OCI-LY1 (cell line): ENCODE measurements around the gene FBXO9.

Experiments used
- H2AFZ ChIP-seq: fragments of 200-600 bp; sonication (generic), shearing (Covaris generic); 2 replicates; pipeline ENCODE4 v1.6.0; 2014; ENCODE audit warnings: antibody characterized with exemption, mild to moderate bottlenecking, low read length
- H3F3A ChIP-seq: fragments of 200-600 bp; sonication (generic), shearing (Covaris generic); 2 replicates; pipeline ENCODE4 v1.6.0; 2014; ENCODE audit warnings: mild to moderate bottlenecking, antibody characterized with exemption, low read length, moderate library complexity; ENCODE audit not compliant: insufficient read depth
- H3K27ac ChIP-seq: fragments of 200-600 bp; sonication (generic); 2 replicates; pipeline ENCODE4 v1.5.1; 2014; ENCODE audit warnings: low read length, mixed run types, mild to moderate bottlenecking, low read depth; ENCODE audit not compliant: poor library complexity, severe bottlenecking
- H3K27me3 ChIP-seq: fragments of 200-600 bp; sonication (generic); 2 replicates; pipeline ENCODE4 v1.6.0; 2014; ENCODE audit warnings: antibody characterized with exemption, mild to moderate bottlenecking, low read length, moderate library complexity; ENCODE audit not compliant: insufficient read depth
- H3K36me3 ChIP-seq: fragments of 200-600 bp; sonication (generic); 2 replicates; pipeline ENCODE4 v1.6.1; 2014; ENCODE audit warnings: mild to moderate bottlenecking, antibody characterized with exemption, low read length, moderate library complexity, mixed read lengths; ENCODE audit not compliant: insufficient read depth
- H3K4me1 ChIP-seq: fragments of 200-600 bp; sonication (generic); 2 replicates; pipeline ENCODE4 v1.5.1; 2014; ENCODE audit warnings: mild to moderate bottlenecking, low read length, moderate library complexity; ENCODE audit not compliant: insufficient read depth, severe bottlenecking
- H3K4me2 ChIP-seq: fragments of 200-600 bp; sonication (generic), shearing (Covaris generic); 2 replicates; pipeline ENCODE4 v1.6.1; 2014; ENCODE audit warnings: low read length
- H3K4me3 ChIP-seq: fragments of 200-600 bp; sonication (generic); 2 replicates; pipeline ENCODE4 v1.5.1; 2014; ENCODE audit warnings: low read length, low read depth, mild to moderate bottlenecking, mixed read lengths; ENCODE audit not compliant: poor library complexity, severe bottlenecking
- H3K79me2 ChIP-seq: fragments of 200-600 bp; shearing (Covaris generic); 2 replicates; pipeline ENCODE4 v1.6.1; 2016; ENCODE audit warnings: mixed run types, low read length, mixed read lengths; ENCODE audit not compliant: insufficient read depth
- H3K9ac ChIP-seq: fragments of 200-600 bp; sonication (generic), shearing (Covaris generic); 2 replicates; pipeline ENCODE4 v1.6.1; 2014; ENCODE audit warnings: mild to moderate bottlenecking, low read length, mixed read lengths
- H3K9me2 ChIP-seq: fragments of 200-600 bp; sonication (generic), shearing (Covaris generic); 2 replicates; pipeline ENCODE4 v1.6.1; 2014; ENCODE audit warnings: low read depth, mild to moderate bottlenecking, low read length, mixed read lengths
- H3K9me3 ChIP-seq: fragments of 200-600 bp; shearing (Covaris generic); 2 replicates; pipeline ENCODE4 v1.6.1; 2014; ENCODE audit warnings: low read length, mixed read lengths
- H4K20me1 ChIP-seq: fragments of 200-600 bp; sonication (generic), shearing (Covaris generic); 2 replicates; pipeline ENCODE4 v1.6.0; 2016; ENCODE audit warnings: mild to moderate bottlenecking, low read length; ENCODE audit not compliant: insufficient read depth
- EZH2 ChIP-seq: fragments of 200-600 bp; sonication (generic), shearing (Covaris generic); IDR thresholded peaks from 2 replicates; pipeline ENCODE4 v1.8.0; 2017; ENCODE audit warnings: borderline replicate concordance, mixed run types, mild to moderate bottlenecking, antibody characterized with exemption, low read length, moderate library complexity, mixed read lengths
- TF ChIP-seq, protein P1 (sequence below): fragments of 200-600 bp; sonication (generic), shearing (Covaris generic); IDR thresholded peaks from 2 replicates; pipeline ENCODE4 v1.5.1; 2017; ENCODE audit warnings: mild to moderate bottlenecking, antibody characterized with exemption, low read length, moderate library complexity, mixed read lengths

The FBXO9 gene

DNA sequence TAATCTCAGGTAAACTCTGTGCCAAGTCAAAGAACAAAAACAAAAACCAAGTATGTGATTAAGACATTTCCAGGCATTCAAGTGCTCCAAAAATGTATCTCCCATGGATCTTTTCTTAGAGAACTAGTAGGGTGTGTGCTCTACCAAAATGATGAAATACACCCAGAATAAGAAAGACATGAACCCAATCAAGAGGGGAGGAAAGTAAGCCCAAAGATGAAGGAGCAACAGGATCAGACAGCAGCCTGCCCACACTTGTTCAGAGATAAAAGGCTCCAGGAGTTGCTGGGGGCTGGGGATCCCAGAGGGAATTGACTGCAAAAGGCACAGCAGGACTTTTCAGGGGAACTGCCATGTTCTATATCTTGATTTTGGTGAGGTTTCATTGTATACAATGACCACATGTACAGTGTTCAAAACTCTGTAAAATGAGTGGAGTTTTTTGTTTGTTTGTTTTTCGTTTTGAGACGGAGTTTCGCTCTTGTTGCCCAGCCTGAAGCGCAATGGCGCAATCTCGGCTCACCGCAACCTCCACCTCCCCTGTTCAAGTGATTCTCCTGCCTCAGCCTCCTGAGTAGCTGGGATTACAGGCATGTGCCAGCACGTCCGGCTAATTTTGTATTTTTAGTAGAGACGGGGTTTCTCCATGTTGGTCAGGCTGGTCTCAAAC is 59.1 kb downstream of the FBXO9 start:
- Histone ChIP-seq H3K9me3 (no peaks in the 10 kb centered on the region), H3K4me3 (no peak overlapping the region), H3K4me1 (no peaks in the 10 kb centered on the region), H4K20me1 (no peaks in the 10 kb centered on the region), H3K4me2 (no peak overlapping the region), H3K36me3 (no peaks in the 10 kb centered on the region), H3K79me2 (no peaks in the 10 kb centered on the region), H3F3A (no peaks in the 10 kb centered on the region), H3K9me2 (no peaks in the 10 kb centered on the region), H2AFZ (no peak overlapping the region), H3K27me3 (no peaks in the 10 kb centered on the region), H3K9ac (no peak overlapping the region), H3K27ac (no peak overlapping the region)
- TF ChIP-seq EZH2 = no peak
- TF ChIP-seq, protein P1, sequence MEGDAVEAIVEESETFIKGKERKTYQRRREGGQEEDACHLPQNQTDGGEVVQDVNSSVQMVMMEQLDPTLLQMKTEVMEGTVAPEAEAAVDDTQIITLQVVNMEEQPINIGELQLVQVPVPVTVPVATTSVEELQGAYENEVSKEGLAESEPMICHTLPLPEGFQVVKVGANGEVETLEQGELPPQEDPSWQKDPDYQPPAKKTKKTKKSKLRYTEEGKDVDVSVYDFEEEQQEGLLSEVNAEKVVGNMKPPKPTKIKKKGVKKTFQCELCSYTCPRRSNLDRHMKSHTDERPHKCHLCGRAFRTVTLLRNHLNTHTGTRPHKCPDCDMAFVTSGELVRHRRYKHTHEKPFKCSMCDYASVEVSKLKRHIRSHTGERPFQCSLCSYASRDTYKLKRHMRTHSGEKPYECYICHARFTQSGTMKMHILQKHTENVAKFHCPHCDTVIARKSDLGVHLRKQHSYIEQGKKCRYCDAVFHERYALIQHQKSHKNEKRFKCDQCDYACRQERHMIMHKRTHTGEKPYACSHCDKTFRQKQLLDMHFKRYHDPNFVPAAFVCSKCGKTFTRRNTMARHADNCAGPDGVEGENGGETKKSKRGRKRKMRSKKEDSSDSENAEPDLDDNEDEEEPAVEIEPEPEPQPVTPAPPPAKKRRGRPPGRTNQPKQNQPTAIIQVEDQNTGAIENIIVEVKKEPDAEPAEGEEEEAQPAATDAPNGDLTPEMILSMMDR = no peak

DNA sequence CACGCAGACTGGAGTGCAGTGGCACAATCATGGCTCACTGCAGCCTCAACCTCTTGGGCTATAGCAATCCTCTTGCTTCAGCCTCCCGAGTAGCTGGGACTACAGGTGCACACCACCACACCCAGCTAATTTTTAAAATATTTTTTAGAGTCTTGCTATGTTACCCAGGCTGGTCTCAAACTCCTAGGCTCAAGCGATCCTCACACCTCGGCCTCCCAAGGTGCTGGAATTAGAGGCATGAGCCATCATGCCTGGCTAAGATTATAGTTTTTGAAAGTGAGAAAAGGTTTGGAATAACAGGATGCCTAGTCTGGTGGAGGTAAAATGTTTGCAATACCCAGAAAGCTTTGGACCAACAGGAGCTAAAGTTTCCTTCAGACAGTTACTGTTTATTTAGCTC is 60.1 kb downstream of the FBXO9 start:
- Histone ChIP-seq H3K79me2 (no peaks in the 10 kb centered on the region), H2AFZ (no peak overlapping the region), H3K27me3 (no peaks in the 10 kb centered on the region), H3K36me3 (no peaks in the 10 kb centered on the region), H3K27ac (no peak overlapping the region), H4K20me1 (no peaks in the 10 kb centered on the region), H3F3A (no peaks in the 10 kb centered on the region), H3K9ac (no peak overlapping the region), H3K4me1 (no peaks in the 10 kb centered on the region), H3K4me3 (no peak overlapping the region), H3K9me2 (no peaks in the 10 kb centered on the region), H3K4me2 (no peak overlapping the region), H3K9me3 (no peaks in the 10 kb centered on the region)
- TF ChIP-seq EZH2 = no peak
- TF ChIP-seq, protein P1 = no peak

DNA sequence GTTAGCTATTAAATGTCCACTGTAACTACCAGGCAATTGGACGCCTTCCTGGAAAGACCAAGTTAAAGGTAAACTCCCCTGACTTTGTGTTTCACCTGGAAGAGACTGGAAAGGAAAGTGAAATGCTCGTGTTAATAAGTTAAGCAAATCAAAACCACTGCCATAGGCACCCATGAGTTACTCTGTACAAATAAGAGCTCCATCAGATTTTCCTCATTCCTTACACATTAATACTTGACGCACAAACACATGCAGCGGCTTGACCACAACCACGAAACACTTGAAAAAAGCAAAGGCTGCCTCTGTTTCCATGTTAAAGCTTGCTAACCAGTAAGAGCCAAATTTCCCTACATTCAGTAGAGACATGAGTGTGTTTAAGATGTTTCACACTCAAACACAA is 63.6 kb downstream of the FBXO9 start:
- H3K9ac ChIP-seq = no peak overlapping the region
- H3K4me2 ChIP-seq = no peak overlapping the region
- no peaks in the 10 kb centered on the region for H3K79me2 ChIP-seq
- H3K9me3 ChIP-seq = no peaks in the 10 kb centered on the region
- TF ChIP-seq, protein P1 = no peak
- no peak for TF ChIP-seq EZH2
- H4K20me1 ChIP-seq = no peaks in the 10 kb centered on the region
- no peaks in the 10 kb centered on the region for H3K27me3 ChIP-seq
- H3K4me1 ChIP-seq = no peaks in the 10 kb centered on the region
- no peak overlapping the region for H3K27ac ChIP-seq
- H3K36me3 ChIP-seq = no peaks in the 10 kb centered on the region
- no peaks in the 10 kb centered on the region for H3K9me2 ChIP-seq
- no peak overlapping the region for H2AFZ ChIP-seq
- H3K4me3 ChIP-seq = no peak overlapping the region
- H3F3A ChIP-seq = no peaks in the 10 kb centered on the region
